HG03196 (cell line): ENCODE results near the gene FAM210B.
"Not testable (repeated sequence)": the region's sequence is repeated elsewhere in the genome, so short reads cannot be mapped to it uniquely, and the experiment has no call there.

Experiments
- ATAC-seq: cut with Tn5 transposase; IDR thresholded peaks from one replicate; pipeline ENCODE4 v1.9.1; 2021; ENCODE audit not compliant: unreplicated experiment

The FAM210B gene

GRCh38 chr20:56391596-56392131, 32.9 kb downstream of the FAM210B start:
- ATAC-seq = peak; percentile 26

DNA sequence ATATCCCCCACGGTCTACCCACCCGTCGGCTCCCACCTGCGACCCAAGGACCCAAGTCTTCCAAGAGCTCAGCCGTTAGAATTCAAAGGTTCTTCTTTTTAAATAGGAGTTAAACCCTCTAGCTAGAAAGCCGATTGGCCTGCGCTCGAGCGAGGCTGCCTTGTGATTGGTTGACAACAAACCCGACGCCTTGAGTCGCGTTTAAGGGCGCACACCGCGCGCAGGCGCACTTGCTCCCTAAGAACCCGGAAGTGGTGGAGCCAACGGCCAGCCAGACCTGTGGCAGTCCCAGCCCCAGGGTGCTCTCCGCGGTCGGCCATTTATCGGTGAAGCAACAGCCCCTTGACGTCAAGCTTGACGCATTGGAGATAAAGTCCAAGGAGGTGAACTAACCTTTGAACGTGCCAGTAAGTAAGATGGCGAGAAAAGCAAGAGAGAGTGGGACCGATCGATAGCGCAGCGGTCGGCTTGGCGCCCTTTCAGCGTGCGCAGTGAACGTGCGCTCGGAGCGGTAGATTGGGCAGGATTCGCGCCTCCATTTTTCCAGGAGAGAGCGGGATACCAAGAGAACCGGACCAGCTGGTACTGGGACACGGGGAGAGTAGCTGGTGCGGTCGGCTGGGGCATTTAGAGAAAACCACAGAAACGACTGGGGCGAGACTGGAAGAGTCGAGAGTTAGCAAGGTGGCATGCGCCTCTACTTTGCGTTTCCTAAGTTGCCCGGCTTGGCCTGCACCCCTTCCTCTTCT, 33.5 kb downstream of the FAM210B start, which contains the start of the genes AURKA and CSTF1:
TSS of gene AURKA (minus strand) at position 84 of the 749 bp plus-strand sequence. CDS start 4,018 bp downstream, outside the sequence.
TSS of gene CSTF1 (plus strand) at position 514 of the 749 bp plus-strand sequence. CDS start 2,908 bp downstream, outside the sequence.
- peak; percentile 94 for ATAC-seq

DNA sequence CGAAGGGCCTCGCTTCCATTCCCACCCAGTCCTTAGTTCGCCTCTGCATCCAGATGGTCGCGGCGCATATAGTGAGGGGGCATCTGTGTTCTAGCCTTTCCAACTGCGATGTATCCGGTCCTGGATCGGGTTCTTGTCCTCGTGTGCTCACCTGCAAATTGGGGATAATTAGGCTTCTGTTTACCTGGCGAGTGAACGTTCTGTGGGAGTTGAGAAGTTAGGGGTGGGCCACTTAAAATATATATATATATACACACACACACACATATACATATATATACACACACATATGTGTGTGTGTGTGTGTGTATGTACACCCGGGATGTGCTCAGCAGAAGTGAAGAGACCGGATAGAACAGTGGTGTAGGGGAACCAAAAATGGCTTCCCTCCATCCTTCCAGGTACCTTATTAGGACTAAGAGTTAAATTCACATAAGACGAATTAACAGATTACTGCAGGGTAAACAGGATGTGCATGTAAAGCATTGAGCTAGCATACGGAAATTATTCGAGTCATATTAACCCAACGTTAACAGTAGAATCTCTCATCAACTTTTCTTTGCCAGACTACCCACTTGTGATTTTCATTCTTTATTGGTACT, 34.2 kb downstream of the FAM210B start:
- no peak for ATAC-seq

- no peak for ATAC-seq
Measured at GRCh38 chr20:56393653-56394052, 34.9 kb downstream of the FAM210B start.

DNA sequence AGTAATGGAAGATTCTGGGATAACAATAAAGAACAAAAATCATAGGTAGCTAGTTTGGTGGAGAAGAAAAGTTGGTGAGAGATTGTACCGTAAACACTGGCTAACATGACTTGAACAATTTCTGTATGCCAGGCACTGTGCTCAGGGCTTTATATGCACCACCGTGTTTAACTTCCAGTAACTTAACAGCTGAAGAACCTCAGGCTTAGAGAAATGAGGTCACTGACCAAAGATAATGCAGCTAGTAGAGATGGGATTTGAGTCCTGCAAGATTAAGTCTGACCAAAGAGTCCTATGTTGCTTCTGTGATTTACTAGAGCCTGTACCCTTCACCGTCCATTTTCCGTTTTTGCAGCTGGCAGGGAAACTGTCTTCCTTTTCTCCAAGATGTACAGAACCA, 36.4 kb downstream of the FAM210B start:
- ATAC-seq = no peak

GRCh38 chr20:56400001-56400640, 41.3 kb downstream of the FAM210B start:
- no peak for ATAC-seq

GRCh38 chr20:56403465-56403864, 44.7 kb downstream of the FAM210B start:
- no peak for ATAC-seq

- not testable (repeated sequence) for ATAC-seq
Measured at GRCh38 chr20:56405356-56405755, 46.6 kb downstream of the FAM210B start.

DNA sequence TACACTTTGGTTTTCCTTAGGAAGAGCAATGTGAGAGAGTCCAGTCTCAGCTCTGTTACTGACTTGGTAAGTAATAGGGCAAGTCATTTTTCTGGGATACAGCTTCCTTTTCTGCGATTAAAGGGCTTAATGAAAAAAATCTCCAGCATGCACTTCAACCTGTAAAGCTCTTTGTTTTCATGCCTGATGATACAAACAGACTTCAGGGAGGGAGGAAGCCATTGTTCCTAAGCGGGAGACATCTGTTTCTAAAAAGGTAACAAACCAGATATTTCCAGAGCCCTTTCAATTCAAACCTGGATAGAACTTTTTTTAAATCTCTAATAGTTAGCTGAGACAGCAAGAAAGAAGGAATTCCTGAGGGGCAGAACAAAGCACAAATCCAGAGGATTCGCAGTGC, 48.1 kb downstream of the FAM210B start:
- no peak for ATAC-seq

- ATAC-seq = no peak
Measured at GRCh38 chr20:56409521-56409920, 50.7 kb downstream of the FAM210B start.

- ATAC-seq = no peak
Measured at GRCh38 chr20:56409956-56410355, 51.2 kb downstream of the FAM210B start.

DNA sequence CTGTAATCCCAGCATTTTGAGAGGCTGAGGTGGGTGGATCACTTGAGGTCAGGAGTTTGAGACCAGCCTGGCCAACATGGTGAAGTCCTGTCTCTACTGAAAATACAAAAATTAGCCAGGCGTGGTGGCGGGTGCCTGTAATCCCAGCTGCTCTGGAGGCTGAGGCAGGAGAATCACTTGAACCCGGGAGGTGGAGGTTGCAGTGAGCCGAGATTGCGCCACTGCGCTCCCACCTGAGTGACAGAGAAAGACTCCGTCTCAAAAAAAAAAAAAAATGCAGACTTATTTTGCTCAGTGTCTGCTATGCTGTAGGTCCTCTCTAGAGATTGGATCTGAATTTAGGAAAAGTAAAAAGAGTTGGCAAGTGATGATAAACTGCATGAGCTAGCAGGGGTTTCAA, 52.5 kb downstream of the FAM210B start:
- ATAC-seq = not testable (repeated sequence)

DNA sequence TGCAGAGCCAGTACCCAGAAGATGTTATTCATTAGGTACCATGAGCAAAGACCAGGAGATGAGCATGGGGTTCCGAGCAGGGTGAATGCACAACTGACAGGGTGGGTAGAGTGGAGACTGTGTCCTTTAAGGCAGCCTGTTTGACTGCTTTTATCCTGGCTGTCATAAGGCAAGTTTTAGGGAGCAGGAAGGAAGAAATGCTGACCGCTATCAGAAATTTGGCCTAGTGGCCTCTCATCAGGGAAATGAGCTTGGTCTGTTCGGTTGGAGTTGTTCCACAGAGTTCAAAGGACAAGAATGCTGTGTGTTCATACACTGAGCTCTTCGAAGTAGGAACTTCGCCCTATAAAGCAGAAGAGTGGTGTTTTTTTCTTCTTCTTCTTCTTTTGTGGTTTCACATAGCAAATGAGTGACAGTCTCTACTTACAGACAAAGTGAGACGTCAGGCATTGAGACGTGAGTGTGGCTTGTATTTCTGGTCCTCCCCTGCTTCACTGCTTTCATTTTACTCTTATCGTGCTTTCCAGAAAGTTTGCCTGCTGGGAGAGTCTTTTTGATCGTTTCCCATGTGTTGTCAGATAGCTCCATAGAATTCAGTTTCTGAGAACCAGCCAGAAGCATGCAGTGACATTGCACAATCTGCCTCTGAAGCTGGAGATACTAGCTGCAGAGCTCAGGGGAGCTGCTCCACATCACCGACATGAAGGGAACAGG, 53.1 kb downstream of the FAM210B start, which contains the start of gene CASS4:
TSS of gene CASS4 (plus strand) at position 502 of the 714 bp plus-strand sequence. CDS start at position 701, 199 bp downstream.
- ATAC-seq = no peak

DNA sequence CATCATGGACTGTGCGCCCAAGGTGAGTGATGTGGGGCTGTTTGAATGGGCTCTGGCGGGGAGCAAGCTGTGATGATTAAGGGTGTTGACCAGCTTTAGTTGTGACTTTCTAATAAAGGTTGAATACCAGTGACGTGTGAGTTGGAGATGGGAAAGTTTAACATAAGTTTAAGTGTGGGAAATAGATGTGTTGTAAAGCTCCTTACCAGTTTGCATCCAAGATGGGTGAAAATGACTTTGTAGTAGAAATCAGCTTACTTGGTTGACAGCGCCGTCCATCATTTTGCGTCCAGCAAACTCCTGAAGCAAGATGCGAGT, 53.7 kb downstream of the FAM210B start:
- ATAC-seq = no peak

DNA sequence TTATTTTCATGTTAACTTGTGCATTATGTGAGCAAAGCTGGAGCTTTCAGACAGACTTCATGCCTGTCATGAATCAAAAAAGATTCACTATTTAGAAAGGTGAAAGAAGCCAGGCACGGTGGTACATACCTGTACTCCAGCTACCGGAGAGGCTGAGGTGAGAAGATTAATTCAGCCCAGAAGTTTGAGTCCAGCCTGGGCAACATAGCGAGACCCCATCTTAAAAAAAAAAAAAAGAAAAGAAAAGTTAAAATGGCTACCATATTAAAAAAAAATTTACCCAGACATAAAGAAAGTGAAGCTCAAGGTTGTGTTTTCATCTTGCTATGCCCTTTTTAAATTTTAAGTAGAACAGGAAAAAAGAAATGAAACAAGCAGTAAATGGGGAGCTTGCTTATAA, 54.2 kb downstream of the FAM210B start:
- ATAC-seq = no peak

- ATAC-seq = no peak
Measured at GRCh38 chr20:56414842-56415765, 56.3 kb downstream of the FAM210B start.

GRCh38 chr20:56417402-56417801, 58.6 kb downstream of the FAM210B start:
- no peak for ATAC-seq

- ATAC-seq = no peak
Measured at GRCh38 chr20:56417911-56418310, 59.1 kb downstream of the FAM210B start.
